ENCODE data around the gene ABCG1. TPM values are rescaled to one million over a fixed set of nuclear protein-coding genes. Genes with fewer than 3 reads are reported as not detected.

Gene ABCG1
- total RNA-seq, 4 donors from 2014 or later, result 32.0 to 54.0 (median 35.2) TPM

DNA sequence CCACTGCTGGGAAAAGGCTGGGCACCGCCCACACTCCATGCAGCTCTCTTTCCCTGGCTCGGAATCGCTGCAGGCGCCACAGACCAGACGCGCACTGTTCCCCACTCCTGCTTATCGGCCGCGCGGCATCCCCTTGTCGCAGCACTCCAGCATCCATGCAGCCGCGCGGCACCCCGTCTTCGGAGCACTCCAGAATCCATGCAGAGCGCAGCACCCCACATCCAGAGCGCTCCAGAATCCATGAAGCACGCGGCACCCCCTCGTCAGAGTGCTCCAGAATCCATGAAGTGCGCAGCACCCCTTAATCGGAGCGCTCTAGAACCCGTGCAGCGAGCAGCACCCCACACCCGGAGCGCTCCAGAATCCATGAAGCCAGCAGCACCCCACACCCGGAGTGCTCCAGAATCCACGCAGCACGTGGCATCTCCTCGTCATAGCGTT lies 86.8 kb downstream of the ABCG1 start:
- no peak overlapping the region for H3K4me3 ChIP-seq
- H3K4me1 ChIP-seq, result peaks cover 9% of the 10 kb centered on the region
- H3K27ac ChIP-seq, result no peak overlapping the region
- no peaks in the 10 kb centered on the region for H3K9me3 ChIP-seq
- H3K27me3 ChIP-seq, result peaks cover 9% of the 10 kb centered on the region
- TF ChIP-seq EP300 (IDR thresholded peaks at IDR 0.05) (no peak), POLR2AphosphoS5 (IDR thresholded peaks at IDR 0.05) (no peak), POLR2A (IDR thresholded peaks at IDR 0.05) (no peak)
- DNase-seq (ENCODE audit: low spot score in 2 of 2), result peak; percentile 52 to 67
- no peaks in the 10 kb centered on the region for H3K36me3 ChIP-seq
- WGBS, result 92% methylated on average over 33 of the region's 33 CpGs

GRCh38 chr21:42306366-42307035 lies 87.6 kb downstream of the ABCG1 start:
- Histone ChIP-seq H3K4me3 (no peak overlapping the region), H3K4me1 (peaks cover 9% of the 10 kb centered on the region), H3K36me3 (no peaks in the 10 kb centered on the region), H3K27ac (no peak overlapping the region), H3K9me3 (no peaks in the 10 kb centered on the region), H3K27me3 (peaks cover 9% of the 10 kb centered on the region)
- 78% methylated on average over 17 of the region's 17 CpGs for WGBS
- DNase-seq (ENCODE audit: low spot score in 2 of 2), result peak; percentile 46 to 73
- no peak for TF ChIP-seq CTCF (IDR thresholded peaks at IDR 0.05)
- TF ChIP-seq EP300 (IDR thresholded peaks at IDR 0.05), result no peak
- TF ChIP-seq POLR2AphosphoS5 (IDR thresholded peaks at IDR 0.05), result no peak
- no peak for TF ChIP-seq POLR2A (IDR thresholded peaks at IDR 0.05)

DNA sequence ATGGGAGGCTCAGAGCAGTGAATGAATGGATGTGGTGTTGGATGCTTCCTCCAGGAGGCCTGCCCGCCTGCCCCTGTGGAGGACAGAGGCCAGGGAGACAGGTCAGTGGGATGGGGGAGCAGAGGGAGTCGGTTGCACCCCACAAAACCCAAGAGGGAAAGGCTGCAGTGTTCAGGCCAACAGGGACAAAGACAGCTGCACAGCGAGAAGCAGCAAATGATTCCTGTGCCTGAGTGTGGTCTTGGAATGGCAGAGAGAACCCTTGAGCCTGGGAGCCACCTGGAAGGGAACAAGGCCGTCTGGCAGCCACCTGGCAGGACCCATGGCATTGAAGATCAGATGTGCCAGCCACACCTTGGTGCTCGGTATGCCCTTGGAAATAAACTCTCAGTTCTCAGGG lies 88.2 kb downstream of the ABCG1 start:
- no peak for DNase-seq (ENCODE audit: low spot score in 2 of 2)
- no peak for TF ChIP-seq POLR2AphosphoS5 (IDR thresholded peaks at IDR 0.05)
- no peak for TF ChIP-seq EP300 (IDR thresholded peaks at IDR 0.05)
- TF ChIP-seq CTCF (IDR thresholded peaks at IDR 0.05), result no peak
- no peak for TF ChIP-seq POLR2A (IDR thresholded peaks at IDR 0.05)
- WGBS, result 70% methylated on average over 4 of the region's 5 CpGs
- no peaks in the 10 kb centered on the region for H3K9me3 ChIP-seq
- no peak overlapping the region for H3K4me3 ChIP-seq
- peaks cover 9% of the 10 kb centered on the region for H3K27me3 ChIP-seq
- no peak overlapping the region for H3K27ac ChIP-seq
- no peaks in the 10 kb centered on the region for H3K36me3 ChIP-seq
- H3K4me1 ChIP-seq, result peaks cover 9% of the 10 kb centered on the region

- H3K9me3 ChIP-seq, result no peaks in the 10 kb centered on the region
- no peak overlapping the region for H3K27ac ChIP-seq
- WGBS, result 79% methylated on average over 15 of the region's 17 CpGs
- no peak overlapping the region for H3K4me3 ChIP-seq
- peaks cover 9% of the 10 kb centered on the region for H3K27me3 ChIP-seq
- TF ChIP-seq CTCF (IDR thresholded peaks at IDR 0.05), result no peak
- no peak for TF ChIP-seq EP300 (IDR thresholded peaks at IDR 0.05)
- TF ChIP-seq POLR2AphosphoS5 (IDR thresholded peaks at IDR 0.05), result no peak
- no peak for TF ChIP-seq POLR2A (IDR thresholded peaks at IDR 0.05)
- H3K36me3 ChIP-seq, result no peaks in the 10 kb centered on the region
- DNase-seq (ENCODE audit: low spot score in 2 of 2), result peak in 1 of 2 donors; percentile 63
- peaks cover 9% of the 10 kb centered on the region for H3K4me1 ChIP-seq
Measured at GRCh38 chr21:42308161-42308913, 89.4 kb downstream of the ABCG1 start.

- TF ChIP-seq EP300 (IDR thresholded peaks at IDR 0.05) (no peak), POLR2AphosphoS5 (IDR thresholded peaks at IDR 0.05) (no peak), CTCF (IDR thresholded peaks at IDR 0.05) (no peak), POLR2A (IDR thresholded peaks at IDR 0.05) (no peak)
- Histone ChIP-seq H3K4me3 (no peak overlapping the region), H3K9me3 (no peaks in the 10 kb centered on the region), H3K27ac (no peak overlapping the region), H3K36me3 (no peaks in the 10 kb centered on the region), H3K4me1 (peaks cover 9% of the 10 kb centered on the region), H3K27me3 (peaks cover 9% of the 10 kb centered on the region)
- DNase-seq (ENCODE audit: low spot score in 2 of 2), result peak in 1 of 2 donors; percentile 56
- WGBS, result 61% methylated on average over 23 of the region's 23 CpGs
Measured at GRCh38 chr21:42308914-42309752, 90.2 kb downstream of the ABCG1 start.

Data from suprapubic skin (tissue), 4 donors.